Measurements from ENCODE around the gene ARID1B.

ARID1B gene

GRCh38 chr6:157239148-157239547, 462.0 kb downstream of the ARID1B start:
- no peak overlapping the region for H2BK120ac ChIP-seq (ENCODE audit: insufficient read depth, low read length, poor library complexity)
- H3K27ac ChIP-seq (ENCODE audit: low read depth, low read length): no peak overlapping the region
- WGBS (ENCODE audit: extremely low coverage, insufficient coverage, insufficient read length): no CpG with 5 or more reads among the region's 3 CpGs
- no peak overlapping the region for H2AK5ac ChIP-seq (ENCODE audit: low read length)
- H3K9me3 ChIP-seq (ENCODE audit: insufficient read depth, low read depth, low read length): peaks cover 9% of the 10 kb centered on the region
- no peak for DNase-seq
- H3K79me2 ChIP-seq (ENCODE audit: control insufficient read depth, insufficient read depth, low read length, poor library complexity): no peaks in the 10 kb centered on the region
- no peaks in the 10 kb centered on the region for H3K79me1 ChIP-seq (ENCODE audit: low read length)
- H2BK12ac ChIP-seq (ENCODE audit: low read length): no peak overlapping the region
- H3K23ac ChIP-seq (ENCODE audit: low read length): no peak overlapping the region
- no peak overlapping the region for H3K4me3 ChIP-seq (ENCODE audit: low read depth, low read length)
- H3K27me3 ChIP-seq (ENCODE audit: insufficient read depth, low read length): peaks cover 28% of the 10 kb centered on the region
- no peak overlapping the region for H4K8ac ChIP-seq (ENCODE audit: low read depth, low read length)
- no peak overlapping the region for H4K12ac ChIP-seq (ENCODE audit: low read depth, low read length)
- H3K18ac ChIP-seq (ENCODE audit: low read length): no peak overlapping the region
- H2BK5ac ChIP-seq (ENCODE audit: low read depth, low read length, poor library complexity): no peak overlapping the region
- H3K14ac ChIP-seq (ENCODE audit: low read length): no peak overlapping the region
- H4K91ac ChIP-seq (ENCODE audit: low read depth, low read length): no peak overlapping the region
- H3K9ac ChIP-seq (ENCODE audit: low read length): no peak overlapping the region
- H3K4ac ChIP-seq (ENCODE audit: low read depth, low read length): no peak overlapping the region
- H3K4me2 ChIP-seq (ENCODE audit: low read length): no peak overlapping the region
- H3K36me3 ChIP-seq (ENCODE audit: control insufficient read depth in 1 of 2, insufficient read depth in 2 of 2, low read length in 2 of 2): no peaks in the 10 kb centered on the region
- H2AFZ ChIP-seq (ENCODE audit: insufficient read depth, low read length, poor library complexity): no peak overlapping the region
- H3K4me1 ChIP-seq (ENCODE audit: control insufficient read depth in 1 of 2, insufficient read depth in 2 of 2, low read length in 2 of 2): peaks cover 4 to 12% of the 10 kb centered on the region in 2 experiments

DNA sequence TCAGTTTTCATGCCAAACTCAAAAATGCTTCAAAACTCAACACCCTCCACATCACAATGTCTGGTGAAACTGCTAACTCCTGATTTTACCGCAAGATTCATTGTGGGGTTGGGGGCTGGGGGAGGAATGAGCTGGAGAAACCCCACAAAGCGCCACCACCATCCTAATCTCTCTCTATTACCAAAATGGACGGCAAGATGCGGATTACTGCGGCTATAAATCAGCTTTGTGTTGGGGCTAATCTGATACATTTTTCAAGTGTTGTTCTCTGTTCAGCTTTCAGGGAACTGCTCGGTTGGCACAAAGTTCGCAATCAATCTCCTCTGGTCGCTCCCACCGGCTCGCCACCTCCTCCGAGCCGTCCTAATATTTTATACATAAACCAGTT, 462.5 kb downstream of the ARID1B start:
- Histone ChIP-seq H3K4me3 (ENCODE audit: low read depth, low read length) (no peak overlapping the region), H4K91ac (ENCODE audit: low read depth, low read length) (no peak overlapping the region), H3K36me3 (ENCODE audit: control insufficient read depth in 1 of 2, insufficient read depth in 2 of 2, low read length in 2 of 2) (no peaks in the 10 kb centered on the region), H2AK5ac (ENCODE audit: low read length) (no peak overlapping the region), H3K27me3 (ENCODE audit: insufficient read depth, low read length) (peaks cover 27% of the 10 kb centered on the region), H3K79me2 (ENCODE audit: control insufficient read depth, insufficient read depth, low read length, poor library complexity) (no peaks in the 10 kb centered on the region), H3K9me3 (ENCODE audit: insufficient read depth, low read depth, low read length) (peaks cover 9% of the 10 kb centered on the region), H2BK12ac (ENCODE audit: low read length) (no peak overlapping the region), H2BK5ac (ENCODE audit: low read depth, low read length, poor library complexity) (no peak overlapping the region), H3K4me1 (ENCODE audit: control insufficient read depth in 1 of 2, insufficient read depth in 2 of 2, low read length in 2 of 2) (peaks cover 4 to 12% of the 10 kb centered on the region in 2 experiments), H4K12ac (ENCODE audit: low read depth, low read length) (no peak overlapping the region), H3K23ac (ENCODE audit: low read length) (no peak overlapping the region), H3K9ac (ENCODE audit: low read length) (no peak overlapping the region), H2AFZ (ENCODE audit: insufficient read depth, low read length, poor library complexity) (no peak overlapping the region), H4K8ac (ENCODE audit: low read depth, low read length) (no peak overlapping the region), H3K4ac (ENCODE audit: low read depth, low read length) (no peak overlapping the region), H3K79me1 (ENCODE audit: low read length) (no peaks in the 10 kb centered on the region), H3K18ac (ENCODE audit: low read length) (no peak overlapping the region), H3K4me2 (ENCODE audit: low read length) (no peak overlapping the region), H3K27ac (ENCODE audit: low read depth, low read length) (no peak overlapping the region), H2BK120ac (ENCODE audit: insufficient read depth, low read length, poor library complexity) (no peak overlapping the region), H3K14ac (ENCODE audit: low read length) (no peak overlapping the region)
- no CpG with 5 or more reads among the region's 12 CpGs for WGBS (ENCODE audit: extremely low coverage, insufficient coverage, insufficient read length)
- no peak for DNase-seq

DNA sequence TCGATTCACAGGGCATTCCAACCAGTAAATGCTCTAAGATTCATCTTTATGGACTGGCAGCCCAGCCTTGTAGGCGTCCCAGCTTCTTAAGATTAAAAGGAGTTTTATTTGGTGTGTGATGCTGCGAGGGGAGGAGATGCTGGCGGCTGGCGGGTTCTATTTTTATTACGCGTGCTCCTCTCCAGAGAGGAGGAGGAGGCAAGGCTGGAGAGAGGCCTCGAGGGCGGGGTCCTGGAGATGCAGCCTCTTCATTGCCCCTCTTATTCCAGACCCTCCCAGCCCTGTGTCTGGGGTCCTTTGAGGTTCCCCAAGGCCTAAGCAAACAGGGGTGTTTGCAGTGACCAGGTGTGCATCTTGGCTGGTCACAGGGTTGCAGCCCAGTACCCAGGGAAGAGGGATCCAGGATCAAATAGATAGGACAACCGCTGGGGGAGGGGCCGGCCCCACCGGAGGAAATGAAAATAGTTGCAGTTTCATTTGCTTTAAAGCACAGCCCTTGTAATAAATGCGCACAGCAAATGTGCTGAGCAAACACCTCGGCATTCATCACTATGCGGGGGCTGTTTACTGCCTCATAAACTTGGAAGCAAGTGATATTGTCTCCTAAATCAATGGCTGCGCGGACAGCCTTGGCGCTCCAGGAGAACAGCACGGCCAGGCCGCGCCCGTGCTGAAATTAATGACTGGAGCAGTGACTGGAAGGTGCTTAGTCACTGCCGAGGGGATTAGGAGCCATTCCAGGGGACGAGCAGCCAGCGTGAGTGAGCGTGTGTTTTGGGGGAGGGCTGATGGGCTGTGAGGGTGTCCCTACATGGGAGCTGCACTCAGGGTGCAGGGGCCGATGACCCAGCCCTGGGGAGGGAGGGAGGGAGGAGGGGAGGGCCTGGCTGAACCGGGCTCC, 463.1 kb downstream of the ARID1B start:
- H2BK120ac ChIP-seq (ENCODE audit: insufficient read depth, low read length, poor library complexity): no peak overlapping the region
- no peaks in the 10 kb centered on the region for H3K79me2 ChIP-seq (ENCODE audit: control insufficient read depth, insufficient read depth, low read length, poor library complexity)
- no peak overlapping the region for H3K18ac ChIP-seq (ENCODE audit: low read length)
- no peak overlapping the region for H2AFZ ChIP-seq (ENCODE audit: insufficient read depth, low read length, poor library complexity)
- H3K4me1 ChIP-seq (ENCODE audit: control insufficient read depth in 1 of 2, insufficient read depth in 2 of 2, low read length in 2 of 2): peaks cover 4 to 12% of the 10 kb centered on the region in 2 experiments
- no peak overlapping the region for H3K23ac ChIP-seq (ENCODE audit: low read length)
- no peak overlapping the region for H4K91ac ChIP-seq (ENCODE audit: low read depth, low read length)
- no peak overlapping the region for H4K8ac ChIP-seq (ENCODE audit: low read depth, low read length)
- H3K9ac ChIP-seq (ENCODE audit: low read length): no peak overlapping the region
- H2AK5ac ChIP-seq (ENCODE audit: low read length): no peak overlapping the region
- no peak overlapping the region for H3K27ac ChIP-seq (ENCODE audit: low read depth, low read length)
- H3K9me3 ChIP-seq (ENCODE audit: insufficient read depth, low read depth, low read length): peaks cover 9% of the 10 kb centered on the region
- H3K27me3 ChIP-seq (ENCODE audit: insufficient read depth, low read length): peaks cover 21% of the 10 kb centered on the region
- no peak overlapping the region for H3K14ac ChIP-seq (ENCODE audit: low read length)
- H2BK5ac ChIP-seq (ENCODE audit: low read depth, low read length, poor library complexity): no peak overlapping the region
- WGBS (ENCODE audit: extremely low coverage, insufficient coverage, insufficient read length): no CpG with 5 or more reads among the region's 28 CpGs
- H3K79me1 ChIP-seq (ENCODE audit: low read length): no peaks in the 10 kb centered on the region
- H2BK12ac ChIP-seq (ENCODE audit: low read length): no peak overlapping the region
- H3K4me2 ChIP-seq (ENCODE audit: low read length): no peak overlapping the region
- H3K36me3 ChIP-seq (ENCODE audit: control insufficient read depth in 1 of 2, insufficient read depth in 2 of 2, low read length in 2 of 2): no peaks in the 10 kb centered on the region
- no peak for DNase-seq
- H3K4ac ChIP-seq (ENCODE audit: low read depth, low read length): no peak overlapping the region
- H4K12ac ChIP-seq (ENCODE audit: low read depth, low read length): no peak overlapping the region
- H3K4me3 ChIP-seq (ENCODE audit: low read depth, low read length): no peak overlapping the region

DNA sequence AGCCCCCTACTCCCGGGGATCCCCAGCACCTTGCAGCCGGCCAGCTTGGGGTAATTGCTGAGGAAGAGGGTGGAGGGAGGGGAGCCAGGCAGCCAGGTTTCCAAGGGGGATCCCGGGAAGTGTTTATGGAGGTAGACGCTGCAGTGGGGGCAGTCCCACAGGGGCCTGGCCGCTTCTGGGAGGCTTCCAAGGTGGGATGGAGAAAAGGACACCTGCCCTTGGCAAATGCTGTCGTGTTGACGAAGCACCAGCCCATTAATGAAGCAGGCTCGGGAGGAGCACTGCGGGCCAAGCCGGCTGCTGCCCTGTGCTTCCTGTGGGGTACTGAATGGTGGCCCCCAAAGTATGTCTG, 463.8 kb downstream of the ARID1B start:
- H4K91ac ChIP-seq (ENCODE audit: low read depth, low read length): no peak overlapping the region
- no peak overlapping the region for H2AK5ac ChIP-seq (ENCODE audit: low read length)
- no CpG with 5 or more reads among the region's 10 CpGs for WGBS (ENCODE audit: extremely low coverage, insufficient coverage, insufficient read length)
- H3K36me3 ChIP-seq (ENCODE audit: control insufficient read depth in 1 of 2, insufficient read depth in 2 of 2, low read length in 2 of 2): no peaks in the 10 kb centered on the region
- no peak overlapping the region for H2BK5ac ChIP-seq (ENCODE audit: low read depth, low read length, poor library complexity)
- peaks cover 9% of the 10 kb centered on the region for H3K9me3 ChIP-seq (ENCODE audit: insufficient read depth, low read depth, low read length)
- H3K27me3 ChIP-seq (ENCODE audit: insufficient read depth, low read length): peaks cover 14% of the 10 kb centered on the region
- H3K4me1 ChIP-seq (ENCODE audit: control insufficient read depth in 1 of 2, insufficient read depth in 2 of 2, low read length in 2 of 2): peaks cover under 1 to 7% of the 10 kb centered on the region in 2 experiments
- no peaks in the 10 kb centered on the region for H3K79me2 ChIP-seq (ENCODE audit: control insufficient read depth, insufficient read depth, low read length, poor library complexity)
- H3K4me2 ChIP-seq (ENCODE audit: low read length): no peak overlapping the region
- H3K27ac ChIP-seq (ENCODE audit: low read depth, low read length): no peak overlapping the region
- no peak for DNase-seq
- H3K18ac ChIP-seq (ENCODE audit: low read length): no peak overlapping the region
- H3K23ac ChIP-seq (ENCODE audit: low read length): no peak overlapping the region
- no peak overlapping the region for H3K9ac ChIP-seq (ENCODE audit: low read length)
- no peak overlapping the region for H3K4ac ChIP-seq (ENCODE audit: low read depth, low read length)
- no peaks in the 10 kb centered on the region for H3K79me1 ChIP-seq (ENCODE audit: low read length)
- H4K12ac ChIP-seq (ENCODE audit: low read depth, low read length): no peak overlapping the region
- H2AFZ ChIP-seq (ENCODE audit: insufficient read depth, low read length, poor library complexity): no peak overlapping the region
- no peak overlapping the region for H2BK120ac ChIP-seq (ENCODE audit: insufficient read depth, low read length, poor library complexity)
- no peak overlapping the region for H3K4me3 ChIP-seq (ENCODE audit: low read depth, low read length)
- no peak overlapping the region for H3K14ac ChIP-seq (ENCODE audit: low read length)
- no peak overlapping the region for H2BK12ac ChIP-seq (ENCODE audit: low read length)
- no peak overlapping the region for H4K8ac ChIP-seq (ENCODE audit: low read depth, low read length)

Data from trophoblast cell (in vitro differentiated cells and primary cell).